H1 (cell line): ENCODE results near the gene FERMT2. TPM values are rescaled to one million over a fixed set of nuclear protein-coding genes. Genes with fewer than 3 reads are reported as not detected.

Experiments used
- CTCF ChIA-PET: fragments of 300-600 bp; sonication (Branson Sonifier 250); formaldehyde crosslinking; loops from one replicate; lab custom pipeline; 2021; ENCODE audit not compliant: partially characterized antibody; lab: Charles Lee
- POLR2A ChIA-PET: fragments of 300-600 bp; sonication (Branson Sonifier 250); formaldehyde crosslinking; loops from one replicate; lab custom pipeline; 2021; ENCODE audit warnings: inconsistent platforms; ENCODE audit not compliant: partially characterized antibody; lab: Charles Lee
- DNase-seq, 2 experiments: peaks; one replicate each; pipeline versions ENCODE4 v3.0.0 to v3.0.0-alpha.2; 2010 to 2022; ENCODE audit warnings: low spot score in 2 of 2, low read depth in 1 of 2, mixed read lengths in 1 of 2
- FAIRE-seq: peaks from 2 replicates; lab custom pipeline; 2011; peaks lifted over from hg19 to GRCh38; lab: Jason Lieb, UNC
- H2AFZ ChIP-seq: 2 replicates; pipeline ENCODE4 v1.8.1; 2012; ENCODE audit warnings: low read length, inconsistent platforms
- H2AK5ac ChIP-seq: 2 replicates; pipeline ENCODE4 v1.6.1; 2013; ENCODE audit warnings: low read depth, low read length
- H2BK120ac ChIP-seq: replicated peaks from 2 replicates; pipeline ENCODE3; 2013; ENCODE audit warnings: low read depth, low read length, inconsistent platforms
- H2BK12ac ChIP-seq: 2 replicates; pipeline ENCODE4 v1.6.1; 2013; ENCODE audit warnings: low read depth, low read length
- H2BK15ac ChIP-seq: 2 replicates; pipeline ENCODE4 v1.6.1; 2013; ENCODE audit warnings: low read length
- H2BK20ac ChIP-seq: 2 replicates; pipeline ENCODE4 v1.6.1; 2013; ENCODE audit warnings: low read length
- H2BK5ac ChIP-seq: 2 replicates; pipeline ENCODE4 v1.6.1; 2013; ENCODE audit warnings: low read depth, low read length
- H3K14ac ChIP-seq: 2 replicates; pipeline ENCODE4 v1.6.1; 2013; ENCODE audit warnings: inconsistent platforms; ENCODE audit not compliant: insufficient read length
- H3K18ac ChIP-seq: 2 replicates; pipeline ENCODE4 v1.6.1; 2013; ENCODE audit warnings: low read length; ENCODE audit errors: extremely low read depth
- H3K23ac ChIP-seq: 2 replicates; pipeline ENCODE4 v1.6.1; 2013; ENCODE audit warnings: inconsistent platforms; ENCODE audit not compliant: insufficient read length
- H3K23me2 ChIP-seq: 2 replicates; pipeline ENCODE4 v1.6.1; 2013; ENCODE audit warnings: low read depth, low read length
- H3K27ac ChIP-seq: 2 replicates; pipeline ENCODE4 v1.6.1; 2011; ENCODE audit warnings: low read depth, low read length, inconsistent platforms
- H3K27me3 ChIP-seq, 4 experiments: replicated peaks in 1 of 4; 1 replicate in 1 of 4; 2 replicates in 3 of 4; pipeline versions ENCODE4 v1.6.1 to v1.8.1; 2011 to 2013; ENCODE audit warnings: low read length in 3 of 4, mild to moderate bottlenecking in 3 of 4, inconsistent platforms in 2 of 4, mixed read lengths in 2 of 4, moderate library complexity in 1 of 4; ENCODE audit not compliant: control insufficient read depth in 3 of 4, insufficient read depth in 3 of 4; ENCODE audit errors: extremely low read depth in 1 of 4
- H3K36me3 ChIP-seq, 4 experiments: 2 replicates each; pipeline versions ENCODE4 v1.6.1 to v1.8.1; 2011 to 2013; ENCODE audit warnings: mild to moderate bottlenecking in 4 of 4, low read length in 3 of 4, moderate library complexity in 2 of 4, control low read depth in 1 of 4, inconsistent platforms in 1 of 4; ENCODE audit not compliant: insufficient read depth in 4 of 4, control insufficient read depth in 2 of 4
- H3K4ac ChIP-seq: replicated peaks from 2 replicates; pipeline ENCODE3; 2013; ENCODE audit warnings: low read length, low read depth, mixed read lengths, inconsistent platforms; ENCODE audit not compliant: insufficient read length
- H3K4me1 ChIP-seq, 4 experiments: replicated peaks in 1 of 4; 1 replicate in 1 of 4; 2 replicates in 3 of 4; pipeline versions ENCODE4 v1.6.1 to v1.8.1; 2011 to 2013; ENCODE audit warnings: low read length in 3 of 4, inconsistent platforms in 2 of 4, mixed read lengths in 1 of 4; ENCODE audit not compliant: insufficient read depth in 4 of 4, control insufficient read depth in 3 of 4
- H3K4me2 ChIP-seq, 2 experiments: 2 replicates each; pipeline versions ENCODE4 v1.6.1 to v1.8.1; 2011 to 2013; ENCODE audit warnings: low read depth in 2 of 2, low read length in 2 of 2, control low read depth in 1 of 2, inconsistent platforms in 1 of 2, mild to moderate bottlenecking in 1 of 2; ENCODE audit not compliant: insufficient read depth in 1 of 2
- H3K4me3 ChIP-seq, 4 experiments: fragments of 200-600, 300-600 bp in 1 of 4; sonication (generic), shearing (Covaris generic), sonication (Bioruptor Twin) in 1 of 4; 2 replicates each; pipeline versions ENCODE4 v1.5.1 to v1.8.1; 2011 to 2016; ENCODE audit warnings: low read length in 4 of 4, low read depth in 3 of 4, control low read depth in 2 of 4, inconsistent platforms in 2 of 4, mild to moderate bottlenecking in 2 of 4, mixed read lengths in 1 of 4, moderate library complexity in 1 of 4; ENCODE audit not compliant: insufficient read depth in 2 of 4; ENCODE audit errors: extremely low read depth in 1 of 4
- H3K56ac ChIP-seq: replicated peaks from 2 replicates; pipeline ENCODE3; 2013; ENCODE audit warnings: low read depth, mild to moderate bottlenecking, mixed read lengths, low read length, inconsistent platforms; ENCODE audit not compliant: insufficient read length
- H3K79me1 ChIP-seq: 2 replicates; pipeline ENCODE4 v1.6.1; 2013; ENCODE audit warnings: low read depth, low read length, control low read depth
- H3K79me2 ChIP-seq, 2 experiments: 2 replicates each; pipeline versions ENCODE4 v1.6.1 to v1.8.1; 2012 to 2013; ENCODE audit warnings: low read length in 2 of 2, mild to moderate bottlenecking in 2 of 2, inconsistent platforms in 1 of 2; ENCODE audit not compliant: insufficient read depth in 2 of 2, control insufficient read depth in 1 of 2
- H3K9ac ChIP-seq, 4 experiments: replicated peaks in 1 of 4; 1 replicate in 1 of 4; 2 replicates in 3 of 4; pipeline versions ENCODE4 v1.6.1 to v1.8.1; 2011 to 2013; ENCODE audit warnings: low read depth in 3 of 4, low read length in 3 of 4, control low read depth in 2 of 4, mild to moderate bottlenecking in 2 of 4, moderate library complexity in 2 of 4, inconsistent platforms in 1 of 4; ENCODE audit errors: extremely low read depth in 1 of 4
- H3K9me3 ChIP-seq, 2 experiments: 2 replicates each; pipeline versions ENCODE4 v1.6.1 to v1.8.1; 2012 to 2013; ENCODE audit warnings: mild to moderate bottlenecking in 2 of 2, moderate library complexity in 2 of 2, control low read depth in 1 of 2, inconsistent platforms in 1 of 2, low read depth in 1 of 2, low read length in 1 of 2, mixed read lengths in 1 of 2; ENCODE audit not compliant: insufficient read depth in 2 of 2
- H4K20me1 ChIP-seq, 2 experiments: replicated peaks in 1 of 2; 2 replicates each; pipeline versions ENCODE3 to v1.8.1; 2011 to 2013; ENCODE audit warnings: inconsistent platforms in 2 of 2, low read length in 2 of 2, mild to moderate bottlenecking in 1 of 2; ENCODE audit not compliant: insufficient read depth in 2 of 2, control insufficient read depth in 1 of 2
- H4K5ac ChIP-seq: 2 replicates; pipeline ENCODE4 v1.6.1; 2013; ENCODE audit warnings: low read length, low read depth, mixed read lengths, inconsistent platforms; ENCODE audit not compliant: insufficient read length
- H4K8ac ChIP-seq: 2 replicates; pipeline ENCODE4 v1.8.0; 2013; ENCODE audit warnings: mild to moderate bottlenecking, moderate library complexity, low read length, inconsistent platforms; ENCODE audit not compliant: insufficient read depth; ENCODE audit errors: extremely low read depth
- H4K91ac ChIP-seq: replicated peaks from 2 replicates; pipeline ENCODE3; 2013; ENCODE audit warnings: low read length, mixed read lengths, inconsistent platforms; ENCODE audit not compliant: insufficient read length
- ASH2L ChIP-seq: fragments of 200-600, 300-600 bp; sonication (generic); IDR thresholded peaks from one replicate; pipeline ENCODE4 v1.7.1; 2017; ENCODE audit warnings: low read length
- ATF3 ChIP-seq: IDR thresholded peaks from 2 replicates; pipeline ENCODE4 v1.6.1; 2011; ENCODE audit warnings: low read depth, mild to moderate bottlenecking, low read length; ENCODE audit not compliant: insufficient read depth
- CBX8 ChIP-seq: fragments of 300-800, 300-1000 bp; sonication (generic); IDR thresholded peaks from 2 replicates; pipeline ENCODE4 v1.7.1; 2016; ENCODE audit warnings: low read depth, low read length, borderline replicate concordance
- CREB1 ChIP-seq: IDR thresholded peaks from 2 replicates; pipeline ENCODE4 v1.6.1; 2012; ENCODE audit warnings: inconsistent platforms
- E2F6 ChIP-seq: IDR thresholded peaks from 2 replicates; pipeline ENCODE4 v1.6.1; 2012; ENCODE audit warnings: inconsistent platforms
- GABPA ChIP-seq: IDR thresholded peaks from 2 replicates; pipeline ENCODE4 v1.6.1; 2011; ENCODE audit warnings: mild to moderate bottlenecking, low read length, moderate library complexity, borderline replicate concordance; ENCODE audit not compliant: insufficient read depth
- HDAC2 ChIP-seq, 2 experiments: fragments of 300-600 bp in 1 of 2; sonication (generic) in 1 of 2; IDR thresholded peaks; 2 replicates each; pipeline ENCODE4 v1.6.1; 2011 to 2012; ENCODE audit warnings: low read depth in 2 of 2, low read length in 2 of 2, mild to moderate bottlenecking in 2 of 2, moderate library complexity in 2 of 2, borderline replicate concordance in 1 of 2, inconsistent platforms in 1 of 2
- MAFK ChIP-seq: IDR thresholded peaks from 2 replicates; pipeline ENCODE4 v1.6.1; 2012; ENCODE audit warnings: low read depth, mild to moderate bottlenecking, improper control_type of control experiment, low read length
- MAX ChIP-seq: IDR thresholded peaks from 2 replicates; pipeline ENCODE4 v1.6.1; 2012; ENCODE audit warnings: inconsistent platforms
- POLR2A ChIP-seq, 2 experiments: IDR thresholded peaks; 1 replicate in 1 of 2; 2 replicates in 1 of 2; pipeline ENCODE4 v1.6.1; 2011; ENCODE audit warnings: low read depth in 2 of 2, low read length in 2 of 2, mild to moderate bottlenecking in 2 of 2; ENCODE audit errors: control extremely low read depth in 1 of 2
- SIRT6 ChIP-seq: IDR thresholded peaks from one replicate; pipeline ENCODE4 v1.7.1; 2012; ENCODE audit warnings: low read length, inconsistent platforms
- SIX5 ChIP-seq: IDR thresholded peaks from 2 replicates; pipeline ENCODE4 v1.6.1; 2011; ENCODE audit warnings: mild to moderate bottlenecking, low read depth, low read length
- SP4 ChIP-seq: IDR thresholded peaks from 2 replicates; pipeline ENCODE4 v1.6.1; 2012; ENCODE audit warnings: low read length, inconsistent platforms
- TAF1 ChIP-seq: IDR thresholded peaks from 2 replicates; pipeline ENCODE4 v1.6.1; 2011; ENCODE audit warnings: mild to moderate bottlenecking, low read depth, low read length
- WGBS, 2 experiments: shearing (Covaris generic) in 1 of 2; methylation state at CpG; one replicate each; pipeline versions ENCODE4 v1.1.6 to v1.1.7; 2013 to 2015; ENCODE audit warnings: low lambda C conversion rate in 2 of 2, mixed read lengths in 2 of 2, inconsistent platforms in 1 of 2, low coverage in 1 of 2, missing lambda C conversion rate in 1 of 2; ENCODE audit not compliant: insufficient replicate concordance in 2 of 2, insufficient coverage in 1 of 2, insufficient read length in 1 of 2; ENCODE audit errors: extremely low coverage in 1 of 2, missing lambda C conversion rate in 1 of 2; 5-methylcytosine and 5-hydroxymethylcytosine counted together
- polyA plus RNA-seq, 7 experiments: library from polyadenylated mRNA; depleted of rRNA in 3 of 7; stranded (reverse) in 5 of 7; unstranded in 2 of 7; fragments of >200 nt in 5 of 7; fragments of 200-250 nt in 2 of 7; gene quantifications; 1 replicate in 5 of 7; 2 replicates in 1 of 7; 4 replicates in 1 of 7; pipeline versions ENCODE4 v1.2.1 to v1.2.3, GENCODE V29; 2011 to 2013; ENCODE audit warnings: missing spikeins in 2 of 7, mixed read lengths in 2 of 7
- total RNA-seq: library from RNA; stranded (reverse); fragmentation: NEBNext Ultra II Directional; extraction: Animal tissue kit (Norgen Biotek cat#: 25700); gene quantifications from 2 replicates; pipeline ENCODE4 v1.2.1, GENCODE V29; 2021

FERMT2 gene
- total and polyA plus RNA-seq, 2 of the 8 experiments (the other 6 are each of a cell fraction or from before 2014, with no cell fraction given): 53.3 to 142 TPM

GRCh38 chr14:52891800-52892199 lies 59.0 kb downstream of the FERMT2 start:
- H4K91ac ChIP-seq: no peak overlapping the region
- H3K79me2 ChIP-seq: peaks cover 0 to 28% of the 10 kb centered on the region in 2 experiments; a peak in 2 of 4 replicates
- no peak for DNase-seq
- 93% methylated on average over 2 of the region's 3 CpGs; no CpG with 5 or more reads in 1 of the 2 experiments for WGBS, 2 experiments
- H3K23ac ChIP-seq: no peak overlapping the region
- no peak overlapping the region for H2BK120ac ChIP-seq
- H3K27ac ChIP-seq: no peak overlapping the region
- H2BK5ac ChIP-seq: no peak overlapping the region
- no peaks in the 10 kb centered on the region for H4K20me1 ChIP-seq
- no peak overlapping the region for H2AFZ ChIP-seq
- POLR2A ChIA-PET: no interaction called here
- peaks cover 3% of the 10 kb centered on the region; the same call in 1 of the 2 replicates for H3K79me1 ChIP-seq
- H3K56ac ChIP-seq: no peak overlapping the region
- no peak overlapping the region for H3K4me2 ChIP-seq
- no peaks in the 10 kb centered on the region for H3K23me2 ChIP-seq
- CTCF ChIA-PET: interaction anchor here (0.9 kb wide), 1 partner anchor 404 kb away, joined by 5 read pairs; no protein-coding TSS in a partner anchor
- H3K36me3 ChIP-seq: peaks cover 0 to 23% (median 9%) of the 10 kb centered on the region in 4 experiments; a peak in 4 of 8 replicates
- no peak overlapping the region for H4K8ac ChIP-seq
- H3K9ac ChIP-seq: no peak overlapping the region
- H3K27me3 ChIP-seq: no peaks in the 10 kb centered on the region
- no peak overlapping the region for H2AK5ac ChIP-seq
- H3K4ac ChIP-seq: no peak overlapping the region
- no peak for FAIRE-seq
- no peak overlapping the region for H2BK15ac ChIP-seq
- H3K4me1 ChIP-seq: no peaks in the 10 kb centered on the region; a peak in 1 of 7 replicates
- no peak overlapping the region for H2BK12ac ChIP-seq
- H3K9me3 ChIP-seq: no peaks in the 10 kb centered on the region
- no peak overlapping the region for H3K18ac ChIP-seq
- H3K4me3 ChIP-seq: no peak overlapping the region
- H4K5ac ChIP-seq: no peak overlapping the region
- H2BK20ac ChIP-seq: no peak overlapping the region
- H3K14ac ChIP-seq: no peak overlapping the region
- no peak for TF ChIP-seq TAF1
- no peak for TF ChIP-seq MAX
- no peak for TF ChIP-seq CREB1
- TF ChIP-seq ASH2L: no peak
- TF ChIP-seq ATF3: no peak
- TF ChIP-seq HDAC2 (IDR thresholded peaks at IDR 0.05; ENCODE audit: borderline replicate concordance in 1 of 2, low read depth in 2 of 2, low read length in 2 of 2): no peak
- TF ChIP-seq CBX8: no peak
- TF ChIP-seq E2F6: no peak
- no peak for TF ChIP-seq SP4
- no peak for TF ChIP-seq GABPA
- no peak for TF ChIP-seq POLR2A (IDR thresholded peaks at IDR 0.05; ENCODE audit: control extremely low read depth in 1 of 2, low read depth in 2 of 2, low read length in 2 of 2)
- TF ChIP-seq MAFK: no peak
- TF ChIP-seq SIRT6: no peak
- TF ChIP-seq SIX5: no peak
